AG04450 (cell line): ENCODE data around the gene RPS27. TPM values are rescaled to one million over a fixed set of nuclear protein-coding genes. Genes with fewer than 3 reads are reported as not detected.
A peak's percentile ranks its signal among the peaks of the same experiment; 100 is the strongest.

Source experiments
- CTCF ChIA-PET: fragments of 300-600, 350-600 bp; formaldehyde crosslinking; extraction: SDS; loops from one replicate; lab custom pipeline; 2022; ENCODE audit warnings: antibody characterized with exemption, inconsistent platforms; lab: Charles Lee
- POLR2A ChIA-PET: fragments of 350-600 bp; formaldehyde crosslinking; extraction: SDS; loops from one replicate; lab custom pipeline; 2021; ENCODE audit warnings: antibody characterized with exemption, inconsistent platforms; lab: Yijun Ruan, JAX
- DNase-seq: peaks from one replicate; pipeline ENCODE4 v3.0.0-alpha.2; 2011; ENCODE audit warnings: low read depth, low spot score
- H3K27ac ChIP-seq: one replicate; pipeline ENCODE4 v1.5.1; 2012; ENCODE audit warnings: low read depth, low read length, control low read depth
- H3K27me3 ChIP-seq: one replicate; pipeline ENCODE4 v1.6.0; 2012; ENCODE audit warnings: low read length; ENCODE audit not compliant: control insufficient read depth, insufficient read depth
- H3K4me3 ChIP-seq: 2 replicates; pipeline ENCODE4 v1.5.1; 2011; ENCODE audit warnings: mild to moderate bottlenecking, low read depth, low read length, control low read depth
- H3K9me3 ChIP-seq: 2 replicates; pipeline ENCODE4 v1.5.1; 2012; ENCODE audit warnings: low read length; ENCODE audit not compliant: control insufficient read depth, insufficient read depth
- polyA plus RNA-seq: library from polyadenylated mRNA; depleted of rRNA; stranded (reverse); fragments of >200 nt; gene quantifications from 2 replicates; pipeline ENCODE4 v1.2.3, GENCODE V29; 2011
- TF ChIP-seq, protein P1 (sequence below): IDR thresholded peaks from 2 replicates; pipeline ENCODE4 v1.5.1; 2011; ENCODE audit warnings: low read depth, low read length, control low read depth, inconsistent platforms

Gene RPS27
- polyA plus RNA-seq, 1 experiment: 6,731 TPM

DNA sequence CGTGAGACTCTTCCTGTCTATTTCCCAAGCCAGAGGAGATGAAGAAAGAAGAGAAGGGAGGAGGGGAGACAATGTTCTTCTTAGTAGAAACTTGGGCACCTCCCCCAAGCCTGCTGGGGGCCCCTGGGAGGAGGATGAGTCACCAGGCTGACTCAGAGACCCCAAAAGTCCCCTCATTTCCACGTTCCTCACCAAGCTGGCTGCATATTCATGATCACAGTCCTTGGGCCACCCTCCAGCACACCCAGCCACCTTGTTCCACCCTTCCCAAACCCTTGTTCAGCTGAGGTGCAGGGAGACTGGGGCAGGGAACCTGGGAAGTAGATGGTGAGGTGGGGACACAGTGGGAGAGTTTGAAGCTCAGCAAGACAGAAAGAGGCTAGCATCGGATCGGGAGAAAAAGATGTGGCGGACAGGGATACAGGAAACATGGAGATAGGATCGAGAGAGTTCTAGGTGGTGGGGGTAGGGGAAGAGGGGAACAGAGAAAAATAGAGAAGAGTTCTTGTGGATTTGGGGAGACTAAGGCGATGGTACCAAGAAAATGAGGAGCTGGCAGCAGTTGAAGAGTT lies 5.1 kb upstream of the RPS27 start:
- DNase-seq: no peak
- ChIA-PET CTCF (interaction anchor here (0.6 to 2.8 kb wide), 5 partner anchors 8 to 475 kb away, joined by 3 to 46 read pairs (median 13); partner anchors contain the start of gene JTB), POLR2A (interaction anchor here (0.7 to 3.4 kb wide), 5 partner anchors 8 to 39 kb away, joined by 3 to 22 read pairs (median 7); partner anchors contain the start of genes CREB3L4, CRTC2, DENND4B and JTB)
- Histone ChIP-seq H3K4me3 (peak overlapping the region; percentile 73), H3K27ac (peak overlapping the region; percentile 80), H3K27me3 (no peaks in the 10 kb centered on the region), H3K9me3 (no peaks in the 10 kb centered on the region; the same call in 1 of the 2 replicates)
- TF ChIP-seq, protein P1, sequence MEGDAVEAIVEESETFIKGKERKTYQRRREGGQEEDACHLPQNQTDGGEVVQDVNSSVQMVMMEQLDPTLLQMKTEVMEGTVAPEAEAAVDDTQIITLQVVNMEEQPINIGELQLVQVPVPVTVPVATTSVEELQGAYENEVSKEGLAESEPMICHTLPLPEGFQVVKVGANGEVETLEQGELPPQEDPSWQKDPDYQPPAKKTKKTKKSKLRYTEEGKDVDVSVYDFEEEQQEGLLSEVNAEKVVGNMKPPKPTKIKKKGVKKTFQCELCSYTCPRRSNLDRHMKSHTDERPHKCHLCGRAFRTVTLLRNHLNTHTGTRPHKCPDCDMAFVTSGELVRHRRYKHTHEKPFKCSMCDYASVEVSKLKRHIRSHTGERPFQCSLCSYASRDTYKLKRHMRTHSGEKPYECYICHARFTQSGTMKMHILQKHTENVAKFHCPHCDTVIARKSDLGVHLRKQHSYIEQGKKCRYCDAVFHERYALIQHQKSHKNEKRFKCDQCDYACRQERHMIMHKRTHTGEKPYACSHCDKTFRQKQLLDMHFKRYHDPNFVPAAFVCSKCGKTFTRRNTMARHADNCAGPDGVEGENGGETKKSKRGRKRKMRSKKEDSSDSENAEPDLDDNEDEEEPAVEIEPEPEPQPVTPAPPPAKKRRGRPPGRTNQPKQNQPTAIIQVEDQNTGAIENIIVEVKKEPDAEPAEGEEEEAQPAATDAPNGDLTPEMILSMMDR: no peak

DNA sequence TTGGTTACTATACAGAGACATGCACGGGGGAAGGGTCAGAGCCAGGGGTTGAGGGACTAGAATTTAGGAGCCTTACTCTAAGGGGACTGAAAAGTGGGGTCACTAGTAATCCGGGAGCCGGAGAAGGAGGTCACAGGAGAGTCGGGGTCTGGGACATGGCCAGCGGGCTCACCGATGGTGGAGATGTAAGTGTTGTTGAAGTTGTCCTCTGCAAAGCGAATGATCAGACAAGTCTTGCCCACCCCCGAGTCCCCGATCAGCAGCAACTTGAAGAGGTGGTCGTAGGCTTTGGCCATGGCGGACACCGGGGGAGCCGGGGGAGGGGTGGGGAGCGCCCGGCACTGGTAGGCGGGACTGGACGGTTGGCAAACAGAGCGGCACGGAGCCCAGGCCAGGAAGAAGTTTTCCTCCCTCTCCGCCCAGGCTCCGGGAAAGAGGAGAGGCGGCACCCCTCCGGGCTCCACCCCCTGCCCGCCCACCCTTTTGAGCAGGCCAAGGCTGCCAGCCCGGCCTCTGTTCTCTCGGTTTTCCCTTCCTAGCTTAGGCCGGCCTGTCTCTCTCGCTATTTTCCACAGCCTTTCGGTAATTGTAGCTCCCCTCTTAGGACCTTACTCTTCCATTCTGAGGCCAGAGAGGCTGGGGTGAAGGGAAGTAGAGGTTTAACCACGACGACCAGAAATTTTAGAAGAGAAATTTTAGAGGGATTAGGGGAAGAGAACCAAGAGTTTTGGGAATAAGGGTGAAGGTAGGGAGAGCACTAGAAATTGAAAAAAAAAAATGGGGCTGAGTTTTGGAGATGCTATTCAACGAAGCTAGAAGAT lies 4.4 kb upstream of the RPS27 start, which contains the start of gene RAB13:
TSS of gene RAB13 (minus strand) at position 399 of the 821 bp plus-strand sequence. CDS start at position 296, 103 bp downstream.
- ChIA-PET POLR2A (interaction anchor here (0.9 to 3.4 kb wide), 4 partner anchors 9 to 28 kb away, joined by 5 to 22 read pairs (median 10); partner anchors contain the start of genes CREB3L4, CRTC2, JTB and SLC39A1), CTCF (interaction anchor here (0.6 to 2.8 kb wide), 49 partner anchors 8 to 1982 kb away, joined by 3 to 46 read pairs (median 5); partner anchors contain the start of genes CREB3L4, DENND4B, JTB and SLC27A3)
- H3K27ac ChIP-seq: peak within 1 kb of the TSS; percentile 80

DNA sequence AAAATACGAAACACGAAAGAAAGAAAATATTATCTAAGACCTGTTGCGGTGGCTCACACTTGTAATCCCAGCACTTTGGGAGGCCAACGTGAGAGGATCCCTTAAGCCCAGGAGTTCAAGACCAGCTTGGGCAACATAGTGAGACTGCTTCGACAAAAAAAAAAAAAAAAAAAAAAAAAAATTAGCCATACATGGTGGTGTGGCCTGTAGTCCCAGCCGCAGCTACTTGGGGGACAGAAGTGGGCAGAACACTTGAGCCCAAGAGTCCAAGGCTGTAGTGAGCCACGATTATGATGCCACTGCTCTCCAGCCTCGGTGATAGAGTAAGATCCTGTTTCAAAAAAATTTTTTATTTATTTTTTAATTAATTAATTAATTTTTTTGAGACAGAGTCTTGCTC lies 2.9 kb upstream of the RPS27 start:
- ChIA-PET CTCF (interaction anchor here (0.7 to 2.8 kb wide), 22 partner anchors 9 to 477 kb away, joined by 3 to 46 read pairs (median 4); partner anchors contain the start of genes CREB3L4, JTB and SLC27A3), POLR2A (interaction anchor here (0.6 to 3.4 kb wide), 4 partner anchors 20 to 196 kb away, joined by 3 to 22 read pairs (median 4); partner anchors contain the start of genes CREB3L4 and CRTC2)
- Histone ChIP-seq H3K27me3 (no peaks in the 10 kb centered on the region), H3K4me3 (no peak overlapping the region), H3K27ac (no peak overlapping the region), H3K9me3 (no peaks in the 10 kb centered on the region; the same call in 1 of the 2 replicates)
- TF ChIP-seq, protein P1: no peak
- DNase-seq: no peak

More for the DNA sequence above, 4.4 kb upstream of the RPS27 start, which contains the start of gene RAB13:
- no peaks in the 10 kb centered on the region for H3K27me3 ChIP-seq
- no peak for DNase-seq
- H3K4me3 ChIP-seq: peak within 1 kb of the TSS; percentile 73
- TF ChIP-seq, protein P1: no peak
- H3K9me3 ChIP-seq: no peaks in the 10 kb centered on the region; the same call in 1 of the 2 replicates

DNA sequence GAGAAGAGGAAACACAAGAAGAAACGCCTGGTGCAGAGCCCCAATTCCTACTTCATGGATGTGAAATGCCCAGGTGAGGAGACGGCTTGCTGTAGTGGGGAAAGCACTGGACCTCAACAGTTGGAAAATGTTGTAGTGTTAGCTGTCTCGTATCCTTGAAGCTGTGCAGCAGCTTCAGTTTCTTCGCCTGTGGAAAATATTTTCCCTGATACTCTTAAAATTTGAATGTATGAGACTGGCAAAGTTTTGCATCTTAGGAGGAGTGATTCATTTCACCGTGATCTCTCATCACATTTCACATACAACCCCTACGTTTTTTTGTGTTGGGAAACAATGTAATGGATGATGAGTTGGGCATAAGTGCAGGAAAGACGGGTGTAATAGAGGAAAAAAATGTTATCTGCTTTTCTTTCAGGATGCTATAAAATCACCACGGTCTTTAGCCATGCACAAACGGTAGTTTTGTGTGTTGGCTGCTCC lies 629 bp downstream of the RPS27 start:
- DNase-seq: no peak
- no peaks in the 10 kb centered on the region; the same call in 1 of the 2 replicates for H3K9me3 ChIP-seq
- peak overlapping the region; percentile 88 for H3K4me3 ChIP-seq
- H3K27me3 ChIP-seq: no peaks in the 10 kb centered on the region
- ChIA-PET CTCF (interaction anchor here (0.6 to 1.5 kb wide), 2 partner anchors 24 to 358 kb away, joined by 3 to 5 read pairs; partner anchors contain the start of genes CHTOP and CREB3L4), POLR2A (interaction anchor here (0.6 to 2.3 kb wide), 12 partner anchors 8 to 423 kb away, joined by 3 to 35 read pairs (median 12); partner anchors contain the start of genes CREB3L4, DENND4B, JTB and NUP210L)
- H3K27ac ChIP-seq: peak overlapping the region; percentile 83
- TF ChIP-seq, protein P1: no peak
